Esophagus squamous epithelium (tissue), 5 donors: ENCODE data around the gene KCNQ4. TPM values are rescaled to one million over a fixed set of nuclear protein-coding genes. Genes with fewer than 3 reads are reported as not detected.

Source experiments
- DNase-seq: peaks from one replicate; lab custom pipeline; 2025; lab: John Stamatoyannopoulos, UW
- H3K27ac ChIP-seq, 4 donors: fragments of 200-600 bp; sonication (generic); one replicate each; pipeline ENCODE4 v1.5.1; 2016 to 2019; ENCODE audit warnings: mild to moderate bottlenecking in 1 of 4
- H3K27me3 ChIP-seq, 4 donors: fragments of 200-600 bp; sonication (generic); 1 replicate in 3 of 4; 2 replicates in 1 of 4; pipeline versions ENCODE4 v1.5.1 to v1.6.0; 2017 to 2021; ENCODE audit warnings: antibody characterized with exemption in 1 of 4
- H3K36me3 ChIP-seq, 3 donors: fragments of 200-600 bp; sonication (generic); one replicate each; pipeline ENCODE4 v1.5.1; 2016 to 2019
- H3K4me1 ChIP-seq, 3 donors: fragments of 200-600 bp; sonication (generic); one replicate each; pipeline ENCODE4 v1.5.1; 2017 to 2019
- H3K4me3 ChIP-seq, 4 donors: fragments of 200-600 bp; sonication (generic); 1 replicate in 3 of 4; 2 replicates in 1 of 4; pipeline ENCODE4 v1.5.1; 2016 to 2019; ENCODE audit warnings: mild to moderate bottlenecking in 2 of 4, moderate library complexity in 1 of 4
- H3K9me3 ChIP-seq, 3 donors: fragments of 200-600 bp; sonication (generic); one replicate each; pipeline ENCODE4 v1.5.1; 2016 to 2019
- CTCF ChIP-seq, 6 experiments: fragments of 450-650 bp in 4 of 6; fragments of 200-600 bp in 2 of 6; sonication (generic) in 2 of 6; IDR thresholded peaks; one replicate each; pipeline ENCODE4 v1.5.1; 2016 to 2019; ENCODE audit warnings: antibody characterized with exemption in 6 of 6, mild to moderate bottlenecking in 4 of 6, moderate library complexity in 4 of 6
- POLR2A ChIP-seq, 4 donors: fragments of 450-650 bp; IDR thresholded peaks; one replicate each; pipeline ENCODE4 v1.6.1; 2017; ENCODE audit warnings: antibody characterized with exemption in 4 of 4, mild to moderate bottlenecking in 4 of 4, moderate library complexity in 3 of 4
- WGBS, 2 donors: methylation state at CpG; one replicate each; pipeline ENCODE4 v1.1.5; 2018; 5-methylcytosine and 5-hydroxymethylcytosine counted together
- intact Hi-C: fragments of 100-400 bp; cut with DNase I; formaldehyde crosslinking; loops from one replicate; pipeline ENCODE4 v1.15.0; 2022
- total RNA-seq, 4 donors: library from RNA; depleted of rRNA; stranded (reverse); fragments of >200 nt; gene quantifications; one replicate each; pipeline ENCODE4 v1.1.0, GENCODE V29; 2016
- donor health status: DM: yes; HTN: yes; CAD: no.

Gene KCNQ4
- total RNA-seq, 4 donors from 2014 or later: 0.50 to 2.1 (median 0.81) TPM

- Histone ChIP-seq H3K27me3 (peaks cover 0 to 13% (median 0%) of the 10 kb centered on the region in 4 donors), H3K4me1 (peaks cover 13 to 51% (median 22%) of the 10 kb centered on the region in 3 donors), H3K9me3 (no peaks in the 10 kb centered on the region), H3K4me3 (peak overlapping the region in 3 of 4 donors; percentile 54 to 72 (median 54)), H3K27ac (peak overlapping the region in 3 of 4 donors; percentile 24 to 87 (median 81)), H3K36me3 (no peaks in the 10 kb centered on the region)
- WGBS, 2 donors: 0% methylated on average over 1 to 2 of the region's 20 CpGs
- no peak for TF ChIP-seq POLR2A (IDR thresholded peaks at IDR 0.05)
- TF ChIP-seq CTCF (IDR thresholded peaks at IDR 0.05): no peak
- DNase-seq: no peak
- intact Hi-C loops: loop anchor here (5.0 kb wide), 1 partner anchor 165 kb away; no protein-coding TSS in a partner anchor
These were observed 1.1 kb upstream of the KCNQ4 start for GRCh38 chr1:40782371-40782956.

GRCh38 chr1:40784141-40784770 lies 669 bp downstream of the KCNQ4 start:
- H3K4me3 ChIP-seq: peak overlapping the region; percentile 23 to 72 (median 54)
- no peak for DNase-seq

GRCh38 chr1:40784771-40785151 lies 1.2 kb downstream of the KCNQ4 start:
- WGBS, 2 donors: 49 to 80% methylated on average over 5 to 10 of the region's 10 CpGs
- H3K4me3 ChIP-seq: peak overlapping the region; percentile 23 to 72 (median 54)

More at GRCh38 chr1:40784141-40784770, 669 bp downstream of the KCNQ4 start:
- no peak for TF ChIP-seq CTCF (IDR thresholded peaks at IDR 0.05)
- no peak for TF ChIP-seq POLR2A (IDR thresholded peaks at IDR 0.05)
- H3K4me1 ChIP-seq: peaks cover 13 to 67% (median 22%) of the 10 kb centered on the region in 3 donors
- peaks cover 0 to 13% (median 0%) of the 10 kb centered on the region in 4 donors for H3K27me3 ChIP-seq
- no peaks in the 10 kb centered on the region for H3K9me3 ChIP-seq
- H3K27ac ChIP-seq: peak overlapping the region; percentile 42 to 87 (median 80)
- H3K36me3 ChIP-seq: no peaks in the 10 kb centered on the region
- WGBS, 2 donors: 26 to 65% methylated on average over 11 to 28 of the region's 63 CpGs
- intact Hi-C loops: loop anchor here (5.0 kb wide), 1 partner anchor 163 kb away; no protein-coding TSS in a partner anchor

GRCh38 chr1:40785446-40785845 lies 1.9 kb downstream of the KCNQ4 start:
- intact Hi-C loops: no loop called here
- Histone ChIP-seq H3K27me3 (peaks cover 0 to 13% (median 0%) of the 10 kb centered on the region in 4 donors), H3K9me3 (no peaks in the 10 kb centered on the region), H3K36me3 (no peaks in the 10 kb centered on the region), H3K4me1 (peaks cover 13 to 67% (median 22%) of the 10 kb centered on the region in 3 donors), H3K27ac (peak overlapping the region in 3 of 4 donors; percentile 79 to 87 (median 81)), H3K4me3 (peak overlapping the region in 3 of 4 donors; percentile 54 to 72 (median 54))
- no peak for TF ChIP-seq CTCF (IDR thresholded peaks at IDR 0.05)
- no peak for TF ChIP-seq POLR2A (IDR thresholded peaks at IDR 0.05)
- no peak for DNase-seq
- 86 to 95% methylated on average over 5 to 7 of the region's 7 CpGs for WGBS, 2 donors

More at GRCh38 chr1:40784771-40785151, 1.2 kb downstream of the KCNQ4 start:
- H3K36me3 ChIP-seq: no peaks in the 10 kb centered on the region
- H3K9me3 ChIP-seq: no peaks in the 10 kb centered on the region
- intact Hi-C loops: loop anchor here (5.0 kb wide), 1 partner anchor 163 kb away; no protein-coding TSS in a partner anchor
- no peak for DNase-seq
- peaks cover 0 to 13% (median 0%) of the 10 kb centered on the region in 4 donors for H3K27me3 ChIP-seq
- TF ChIP-seq POLR2A (IDR thresholded peaks at IDR 0.05) (no peak), CTCF (IDR thresholded peaks at IDR 0.05) (no peak)
- peak overlapping the region; percentile 42 to 87 (median 80) for H3K27ac ChIP-seq
- peaks cover 13 to 67% (median 22%) of the 10 kb centered on the region in 3 donors for H3K4me1 ChIP-seq
